ENCODE data around the gene GC.
"Not testable (repeated sequence)": the region's sequence is repeated elsewhere in the genome, so short reads cannot be mapped to it uniquely, and the experiment has no call there.

GC gene

GRCh38 chr4:71765350-71765749 lies 18.5 kb downstream of the GC start:
- no peak for DNase-seq

GRCh38 chr4:71752383-71753042 lies 31.4 kb downstream of the GC start:
- DNase-seq, result no peak

- DNase-seq, result no peak
These were observed 34.8 kb downstream of the GC start for GRCh38 chr4:71749008-71749594.

GRCh38 chr4:71746379-71746778 lies 37.5 kb downstream of the GC start:
- no peak for DNase-seq

GRCh38 chr4:71738782-71739181 lies 45.1 kb downstream of the GC start:
- DNase-seq, result not testable (repeated sequence)

GRCh38 chr4:71732706-71733105 lies 51.2 kb downstream of the GC start:
- DNase-seq, result no peak

GRCh38 chr4:71732066-71732465 lies 51.8 kb downstream of the GC start:
- no peak for DNase-seq

- DNase-seq, result no peak
These were observed 54.0 kb downstream of the GC start for GRCh38 chr4:71729856-71730255.

GRCh38 chr4:71713611-71714203 lies 70.2 kb downstream of the GC start:
- DNase-seq, result no peak

- no peak for DNase-seq
These were observed 71.9 kb downstream of the GC start for GRCh38 chr4:71711985-71712348.

GRCh38 chr4:71711044-71711984 lies 72.6 kb downstream of the GC start:
- DNase-seq, result no peak

- DNase-seq, result no peak
These were observed 73.9 kb downstream of the GC start for GRCh38 chr4:71709961-71710360.

- DNase-seq, result no peak
These were observed 85.7 kb downstream of the GC start for GRCh38 chr4:71698141-71698540.

GRCh38 chr4:71697031-71697430 lies 86.8 kb downstream of the GC start:
- DNase-seq, result no peak

GRCh38 chr4:71694961-71695360 lies 88.9 kb downstream of the GC start:
- no peak for DNase-seq

- DNase-seq, result no peak
These were observed 90.9 kb downstream of the GC start for GRCh38 chr4:71692963-71693362.

- no peak for DNase-seq
These were observed 91.7 kb downstream of the GC start for GRCh38 chr4:71692198-71692597.

Data from activated CD4-positive, CD25-positive, alpha-beta regulatory T cell (primary cell).